ENCODE data around the gene TRRAP.

Gene TRRAP

GRCh38 chr7:98903246-98903645, 24.9 kb downstream of the TRRAP start:
- DNase-seq, result no peak

- no peak for DNase-seq
Measured at GRCh38 chr7:98907570-98907969, 29.2 kb downstream of the TRRAP start.

GRCh38 chr7:98908585-98908984, 30.3 kb downstream of the TRRAP start:
- DNase-seq, result no peak

- no peak for DNase-seq
Measured at GRCh38 chr7:98909487-98909886, 31.2 kb downstream of the TRRAP start.

- DNase-seq, result no peak
Measured at GRCh38 chr7:98910427-98910826, 32.1 kb downstream of the TRRAP start.

- no peak for DNase-seq
Measured at GRCh38 chr7:98911916-98912315, 33.6 kb downstream of the TRRAP start.

GRCh38 chr7:98913026-98913425, 34.7 kb downstream of the TRRAP start:
- no peak for DNase-seq

GRCh38 chr7:98913612-98914011, 35.3 kb downstream of the TRRAP start:
- no peak for DNase-seq

GRCh38 chr7:98917331-98917730, 39.0 kb downstream of the TRRAP start:
- no peak for DNase-seq

GRCh38 chr7:98921608-98922372, 43.5 kb downstream of the TRRAP start:
- DNase-seq, result no peak

- DNase-seq, result no peak
Measured at GRCh38 chr7:98922392-98923187, 44.3 kb downstream of the TRRAP start.

GRCh38 chr7:98923512-98923911, 45.2 kb downstream of the TRRAP start:
- DNase-seq, result no peak

- DNase-seq, result no peak
Measured at GRCh38 chr7:98927125-98927524, 48.8 kb downstream of the TRRAP start.

GRCh38 chr7:98930464-98930863, 52.1 kb downstream of the TRRAP start:
- DNase-seq, result no peak

GRCh38 chr7:98930921-98931320, 52.6 kb downstream of the TRRAP start:
- DNase-seq, result no peak

GRCh38 chr7:98933321-98933720, 55.0 kb downstream of the TRRAP start:
- DNase-seq, result no peak

- DNase-seq, result no peak
Measured at GRCh38 chr7:98934267-98934666, 55.9 kb downstream of the TRRAP start.

- no peak for DNase-seq
Measured at GRCh38 chr7:98935811-98936210, 57.5 kb downstream of the TRRAP start.

- DNase-seq, result no peak
Measured at GRCh38 chr7:98943336-98943735, 65.0 kb downstream of the TRRAP start.

GRCh38 chr7:98944386-98944785, 66.1 kb downstream of the TRRAP start:
- DNase-seq, result no peak

- no peak for DNase-seq
Measured at GRCh38 chr7:98945852-98946251, 67.5 kb downstream of the TRRAP start.

- no peak for DNase-seq
Measured at GRCh38 chr7:98946389-98946788, 68.1 kb downstream of the TRRAP start.

- no peak for DNase-seq
Measured at GRCh38 chr7:98949336-98950044, 71.2 kb downstream of the TRRAP start.

GRCh38 chr7:98955992-98956391, 77.7 kb downstream of the TRRAP start:
- no peak for DNase-seq

Measured in stimulated activated naive CD4-positive, alpha-beta T cell (primary cell).